Hindlimb muscle (tissue), 1 donor: Measurements from ENCODE around the gene MASP1. TPM values are rescaled to one million over a fixed set of nuclear protein-coding genes. Genes with fewer than 3 reads are reported as not detected.
"Not testable (repeated sequence)": the region's sequence is repeated elsewhere in the genome, so short reads cannot be mapped to it uniquely, and the experiment has no call there.

Experiments used
- DNase-seq: peaks from one replicate; pipeline ENCODE4 v3.0.0-alpha.2; 2013
- polyA plus RNA-seq: library from polyadenylated mRNA; unstranded; fragments of 120-200 nt; gene quantifications from one replicate; pipeline ENCODE4 v1.2.1, GENCODE V29; 2013; ENCODE audit not compliant: insufficient read length

MASP1 gene
- polyA plus RNA-seq, 1 donor = 5.4 TPM

DNA sequence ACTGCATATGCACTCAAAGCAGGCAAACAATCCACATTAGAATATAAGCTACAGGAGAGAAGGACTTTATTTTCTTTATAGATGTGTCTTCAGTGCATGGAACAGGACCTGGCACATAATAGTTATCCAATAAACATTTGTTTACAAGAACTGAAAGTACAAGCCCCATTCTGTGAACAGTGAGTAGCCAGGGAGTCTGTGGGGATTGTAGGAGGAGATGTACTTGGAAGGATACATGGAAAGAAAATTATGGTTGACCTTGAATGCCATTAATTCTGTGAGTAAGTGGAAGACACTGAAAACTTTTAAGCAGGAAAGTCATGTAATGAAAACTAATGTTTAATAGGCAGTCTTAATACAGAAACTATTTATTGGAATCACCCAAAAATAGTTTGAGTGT, 28.3 kb downstream of the MASP1 start:
- peak; percentile 52 for DNase-seq

DNA sequence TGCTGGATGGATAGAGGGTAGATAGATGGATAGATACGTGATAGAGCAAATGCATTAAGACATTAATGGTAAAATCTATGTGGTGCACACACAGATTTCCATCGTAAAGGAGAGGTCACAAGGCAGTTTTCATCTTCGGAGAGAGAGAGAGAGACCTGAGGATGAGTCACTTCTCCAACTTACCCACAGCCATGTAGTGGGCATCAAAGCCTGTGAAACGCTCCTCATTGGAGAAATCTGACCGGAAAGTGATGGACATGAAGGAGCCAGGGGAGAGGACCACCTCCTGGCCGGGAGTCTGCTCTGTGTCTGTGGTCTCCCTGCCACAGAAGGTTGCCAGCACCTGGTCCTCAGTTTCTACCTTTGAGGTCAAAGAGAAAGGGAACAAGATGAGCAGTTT, 29.2 kb downstream of the MASP1 start:
- no peak for DNase-seq

DNA sequence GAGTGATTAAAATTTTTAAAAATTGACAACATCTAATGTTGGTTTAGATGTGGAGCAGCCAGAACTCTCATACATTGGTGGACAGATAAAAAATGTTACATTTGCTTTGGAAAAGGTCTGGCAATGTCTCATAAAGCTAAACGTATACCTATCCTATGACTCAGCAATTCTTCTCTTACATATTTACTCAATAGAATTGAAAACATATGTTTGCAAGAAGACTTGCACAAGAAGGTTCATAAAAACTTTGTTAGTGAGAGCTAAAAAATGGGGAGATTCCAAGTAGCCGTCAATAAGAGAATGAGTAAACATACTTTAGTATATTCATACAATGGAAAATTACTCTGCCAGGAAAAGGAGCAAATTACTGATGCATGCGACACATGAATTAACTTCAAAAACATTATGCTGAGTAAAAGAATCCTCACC, 30.0 kb downstream of the MASP1 start:
- no peak for DNase-seq

DNA sequence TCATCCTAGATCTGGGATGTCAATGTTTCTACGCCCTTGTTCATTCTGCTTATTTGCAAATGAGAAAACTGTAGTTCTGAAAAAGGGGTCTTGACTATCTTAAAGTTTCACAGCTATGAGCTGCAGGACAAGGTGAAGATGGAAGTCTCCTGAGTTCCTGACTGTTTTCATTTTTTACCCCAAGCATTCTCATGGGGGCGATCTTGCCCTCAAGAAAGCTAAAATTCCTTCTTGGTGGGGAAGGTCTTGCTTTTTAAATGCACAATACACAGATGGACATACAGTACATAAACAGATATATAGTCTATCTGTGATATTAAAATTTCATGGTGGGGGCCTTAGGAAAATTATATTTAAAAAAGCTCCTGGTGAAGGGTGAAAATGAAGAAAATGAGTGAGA, 32.4 kb downstream of the MASP1 start:
- DNase-seq = no peak

DNA sequence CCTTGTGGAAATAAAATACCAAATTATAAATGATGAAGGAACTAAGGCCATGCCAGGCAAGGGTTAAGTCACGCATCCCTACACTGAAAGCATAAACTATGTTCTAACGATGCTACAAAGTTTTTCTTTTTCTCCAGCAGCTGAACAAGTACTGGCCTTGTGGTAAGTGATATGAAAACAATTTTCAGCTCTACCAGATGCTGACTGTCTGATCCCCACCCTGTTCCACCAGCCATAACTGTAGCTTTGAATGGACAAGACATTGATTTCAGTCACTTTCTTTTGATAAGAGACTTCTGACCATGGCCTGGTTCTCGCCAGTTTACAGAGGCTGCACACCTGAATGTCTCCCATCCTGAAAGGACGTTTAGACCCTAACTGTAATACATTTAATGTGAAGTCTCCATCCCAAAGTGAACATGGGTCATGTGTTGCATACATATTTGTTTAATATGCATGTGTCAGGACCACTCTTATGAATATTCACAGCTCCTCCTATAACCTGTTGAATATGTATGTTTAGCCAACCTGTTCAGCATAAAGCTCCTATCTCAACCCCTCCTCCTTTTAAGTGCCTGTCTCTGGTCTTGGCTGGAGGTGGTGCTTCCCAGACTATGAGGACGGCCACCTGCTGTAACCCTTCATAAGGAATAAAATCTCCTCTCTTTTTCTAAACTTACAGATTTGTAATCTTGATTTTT, 33.4 kb downstream of the MASP1 start:
- no peak for DNase-seq

DNA sequence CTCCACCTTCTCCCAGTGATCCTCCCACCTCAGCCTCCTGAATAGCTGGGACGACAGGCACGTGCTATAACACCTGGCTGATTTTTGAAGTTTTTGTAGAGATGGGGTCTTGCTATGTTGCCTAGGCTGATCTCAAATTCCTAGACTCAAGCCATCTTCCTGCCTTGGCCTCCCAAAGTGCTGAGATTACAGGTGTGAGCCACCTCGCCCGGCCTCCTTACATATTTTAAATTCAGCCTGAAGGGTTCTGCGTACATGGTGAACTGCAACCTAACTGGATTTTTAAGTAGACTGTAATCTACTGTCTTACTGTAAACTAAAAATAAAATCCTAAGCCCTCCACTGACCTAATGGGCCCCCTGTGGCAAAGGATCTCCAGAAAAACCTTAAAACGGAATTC, 34.1 kb downstream of the MASP1 start:
- DNase-seq = no peak

DNA sequence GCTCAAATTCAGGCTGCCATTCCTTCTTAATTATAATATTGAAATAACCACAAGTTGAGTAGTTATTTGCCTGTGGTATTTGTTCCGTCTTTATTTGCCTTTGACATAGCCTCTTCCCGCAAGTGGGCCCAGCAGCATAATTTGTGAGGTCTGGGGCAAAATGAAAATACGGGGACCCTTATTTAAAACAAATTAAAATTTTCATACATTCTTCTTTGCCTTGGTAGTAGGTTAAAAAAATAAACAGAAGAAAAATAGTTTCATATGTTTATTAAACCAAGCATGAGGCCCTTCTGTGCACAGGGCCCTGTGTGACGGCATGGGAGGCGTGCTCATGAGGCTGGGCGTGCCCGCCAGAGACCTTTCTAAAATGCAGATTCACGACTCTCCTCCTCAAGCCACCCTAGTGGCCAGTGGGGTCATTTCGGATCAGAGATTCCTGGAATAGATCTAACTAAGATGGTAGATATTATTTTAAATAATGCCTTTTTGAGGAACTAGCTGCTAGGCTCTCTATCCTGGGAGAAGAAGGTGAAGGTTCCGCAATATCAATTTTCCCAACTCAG, 35.4 kb downstream of the MASP1 start:
- DNase-seq = no peak

DNA sequence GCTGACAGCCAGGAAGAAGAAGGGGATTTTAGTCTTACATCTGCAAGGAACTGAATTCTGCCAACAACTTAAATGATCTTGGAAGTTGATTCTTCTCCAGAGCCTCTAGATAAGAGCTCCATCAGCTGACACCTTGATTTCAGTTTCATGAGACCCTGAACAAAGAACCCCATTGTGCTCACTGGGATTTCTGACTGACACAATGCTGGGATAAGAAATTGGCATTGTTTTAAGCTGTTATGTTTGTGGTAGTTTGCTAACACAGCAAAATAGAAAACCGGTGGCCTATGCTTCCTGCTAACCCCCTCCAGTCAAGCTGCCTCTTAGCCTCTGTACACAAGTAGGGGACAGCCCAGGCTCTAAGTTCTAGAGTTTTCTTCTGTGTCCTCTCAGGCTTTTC, 36.2 kb downstream of the MASP1 start:
- DNase-seq = no peak

DNA sequence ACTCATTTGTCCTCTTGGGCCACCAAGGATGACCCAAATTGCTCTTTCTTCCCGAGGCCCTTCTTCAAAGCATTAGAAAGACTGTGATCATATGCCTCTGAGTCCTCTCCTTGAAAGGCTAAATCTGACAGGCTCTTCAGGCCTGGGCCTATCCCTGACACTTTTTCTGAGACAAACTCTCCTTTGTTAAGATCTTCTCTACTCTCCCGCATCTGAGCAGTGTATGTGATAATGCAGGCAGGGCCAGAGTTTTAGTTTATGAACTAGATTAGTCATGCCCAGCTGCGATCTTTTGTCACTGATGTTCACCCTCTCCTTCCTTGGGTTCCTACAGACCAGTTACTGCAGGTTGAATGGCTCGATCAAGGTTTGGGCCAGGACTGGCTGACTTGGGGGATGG, 39.2 kb downstream of the MASP1 start:
- DNase-seq = no peak

DNA sequence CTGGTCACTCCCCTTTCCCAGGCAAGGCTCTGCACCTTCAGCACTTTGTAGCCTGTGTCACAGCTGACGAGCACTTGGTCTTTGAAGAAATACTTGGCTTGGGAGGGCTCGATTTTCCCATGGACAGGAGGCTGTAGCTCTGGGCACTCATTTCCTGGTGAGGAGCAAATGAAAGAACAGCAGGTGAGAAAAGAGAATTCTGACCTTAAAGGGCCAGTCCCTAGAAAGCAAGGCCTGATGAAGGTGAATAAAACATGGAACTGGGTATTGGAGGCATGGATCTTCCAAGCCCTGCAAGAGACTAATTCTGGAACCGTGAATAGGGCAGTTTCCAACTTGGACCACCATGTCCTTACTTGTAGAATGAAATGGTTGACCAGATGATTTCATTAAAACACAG, 39.9 kb downstream of the MASP1 start:
- DNase-seq = no peak

DNA sequence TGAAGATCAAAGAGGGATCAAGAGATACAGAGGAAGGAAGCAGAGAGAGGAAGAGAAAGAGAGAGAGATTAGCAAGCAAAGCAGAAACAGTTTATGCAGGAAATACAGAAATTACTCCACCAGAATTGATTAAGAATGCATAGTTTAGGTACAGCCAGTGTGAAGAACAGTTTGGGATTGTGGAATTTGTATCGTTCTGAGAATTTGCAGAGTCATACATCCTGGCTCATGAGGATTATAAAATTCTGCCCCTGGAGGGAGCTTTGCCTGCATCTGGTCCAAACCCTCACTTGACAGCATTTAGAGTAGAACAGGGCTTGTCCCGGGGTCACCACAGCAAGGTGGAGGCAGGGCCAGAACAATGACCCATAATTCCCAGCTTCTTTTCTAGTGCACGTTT, 44.1 kb downstream of the MASP1 start:
- DNase-seq = no peak

DNA sequence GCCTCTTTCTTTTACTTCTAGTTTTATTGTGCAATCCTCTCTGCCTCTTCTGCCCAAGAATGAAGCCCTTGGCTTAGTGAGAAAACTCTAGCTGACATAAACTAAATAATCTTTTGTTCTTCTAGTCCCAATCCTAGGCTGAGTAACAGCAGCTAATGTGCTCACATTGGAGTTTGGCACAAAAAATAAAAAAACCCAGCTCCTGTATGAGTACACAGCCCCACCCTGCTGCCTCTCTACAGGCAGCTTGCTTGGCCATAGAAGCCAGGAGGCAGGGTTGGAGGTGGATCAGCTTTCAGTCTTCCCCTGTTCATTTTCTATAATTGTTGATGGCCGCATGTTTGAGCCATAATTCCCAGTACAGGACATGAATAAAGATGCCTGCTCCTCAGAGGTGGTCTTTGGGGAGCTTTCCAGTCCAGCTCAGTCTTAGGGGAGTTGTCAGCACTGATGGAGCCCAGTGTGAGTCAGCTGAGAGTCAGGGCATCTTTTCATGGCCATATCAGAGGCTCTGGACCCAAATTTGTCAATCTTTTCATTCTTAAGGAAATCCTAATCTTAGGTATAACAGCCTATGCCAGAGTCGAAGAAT, 47.5 kb downstream of the MASP1 start:
- DNase-seq = no peak

DNA sequence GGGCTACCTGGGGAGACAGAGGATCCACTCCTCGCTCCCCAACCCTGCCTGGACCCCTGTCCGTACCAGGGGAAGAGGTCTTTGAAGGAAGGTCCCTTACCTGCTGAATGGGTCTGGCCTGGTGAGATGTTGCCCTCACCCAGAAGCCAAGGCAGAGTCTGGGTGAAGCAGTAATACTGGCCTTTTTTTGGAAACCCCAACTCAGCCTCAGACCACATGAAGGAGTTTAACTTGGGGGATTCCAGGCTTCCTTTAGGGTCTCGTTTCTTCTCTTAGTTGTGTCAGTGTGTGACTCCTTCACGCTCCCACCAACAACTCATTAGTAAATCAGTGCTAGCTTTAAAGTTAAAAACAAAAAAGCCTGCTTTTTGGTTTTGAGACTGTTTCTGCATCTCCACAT, 48.6 kb downstream of the MASP1 start:
- DNase-seq = no peak

DNA sequence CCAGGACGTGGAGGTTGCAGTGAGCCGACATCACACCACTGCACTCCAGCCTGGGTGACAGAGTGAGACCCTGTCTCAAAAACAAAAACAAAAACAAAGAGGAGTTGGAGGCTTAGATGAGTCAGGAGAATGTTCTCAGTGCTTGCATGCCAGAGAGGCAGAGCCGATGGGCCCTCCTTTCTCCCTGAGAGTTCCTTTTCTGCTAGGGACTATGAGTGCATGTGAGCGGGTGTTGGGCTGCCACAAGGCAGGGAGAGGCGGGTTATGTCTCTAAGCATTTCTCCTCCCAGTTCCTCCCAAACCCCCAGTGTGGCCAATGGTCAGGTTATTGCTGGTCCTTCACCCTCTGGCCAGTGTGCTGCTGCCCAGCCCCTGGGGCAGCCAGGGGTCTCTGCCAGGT, 49.1 kb downstream of the MASP1 start:
- no peak for DNase-seq

DNA sequence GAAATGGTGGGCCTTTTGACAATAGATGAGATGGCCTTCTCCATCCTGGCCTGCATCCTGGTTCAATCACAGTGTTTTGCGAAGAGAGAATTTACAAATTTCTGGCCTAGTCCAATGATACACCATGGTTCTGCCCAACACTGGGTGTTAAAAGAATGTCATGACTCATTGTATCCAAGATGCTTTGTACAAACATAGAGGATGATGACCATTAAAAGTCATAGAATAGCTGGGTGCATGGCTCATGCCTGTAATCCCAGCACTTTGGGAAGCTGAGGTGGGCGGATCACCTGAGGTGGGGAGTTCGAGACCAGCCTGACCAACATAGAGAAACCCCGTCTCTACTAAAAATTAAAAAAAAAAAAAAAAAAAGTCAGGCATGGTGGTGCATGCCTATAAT, 52.7 kb downstream of the MASP1 start:
- DNase-seq = not testable (repeated sequence)

DNA sequence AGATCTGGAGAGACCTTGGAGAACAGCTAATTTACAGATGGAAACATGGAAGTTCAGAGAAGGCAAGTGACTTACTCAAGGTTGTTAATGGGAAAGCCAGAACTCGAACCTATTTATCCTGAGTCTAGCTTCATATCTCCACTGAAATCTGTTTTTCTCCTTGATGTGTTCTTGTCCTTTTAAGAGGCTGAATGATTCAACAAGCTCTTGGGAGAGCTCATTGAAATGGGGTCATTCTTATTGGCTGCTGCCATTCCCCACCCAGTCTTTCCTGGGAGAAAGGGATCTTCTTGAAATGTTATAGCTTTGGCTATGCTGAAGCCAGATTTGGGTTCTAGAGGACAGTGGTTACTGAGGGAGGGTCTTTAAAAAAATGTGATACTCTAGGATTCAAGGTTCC, 53.3 kb downstream of the MASP1 start:
- DNase-seq = no peak

DNA sequence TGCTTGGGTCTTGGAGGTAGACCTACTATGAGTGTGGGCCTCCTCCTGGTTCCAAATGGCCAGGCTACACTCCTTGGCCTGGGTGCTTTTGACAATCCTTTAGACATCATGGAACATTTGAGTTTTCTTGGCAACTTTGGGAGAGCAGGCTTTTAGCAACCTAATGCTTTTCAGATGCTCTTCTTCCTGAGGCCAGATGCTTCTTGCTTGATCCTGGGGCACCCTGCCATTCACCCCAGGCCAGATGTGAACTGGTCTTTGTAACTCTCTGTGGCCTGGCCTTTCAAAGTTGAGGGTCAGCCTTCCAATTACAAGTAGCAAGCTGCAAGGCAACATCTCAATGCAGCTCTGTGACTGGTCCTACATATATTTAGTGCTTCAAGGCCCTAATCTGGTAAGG, 53.8 kb downstream of the MASP1 start:
- DNase-seq = no peak

DNA sequence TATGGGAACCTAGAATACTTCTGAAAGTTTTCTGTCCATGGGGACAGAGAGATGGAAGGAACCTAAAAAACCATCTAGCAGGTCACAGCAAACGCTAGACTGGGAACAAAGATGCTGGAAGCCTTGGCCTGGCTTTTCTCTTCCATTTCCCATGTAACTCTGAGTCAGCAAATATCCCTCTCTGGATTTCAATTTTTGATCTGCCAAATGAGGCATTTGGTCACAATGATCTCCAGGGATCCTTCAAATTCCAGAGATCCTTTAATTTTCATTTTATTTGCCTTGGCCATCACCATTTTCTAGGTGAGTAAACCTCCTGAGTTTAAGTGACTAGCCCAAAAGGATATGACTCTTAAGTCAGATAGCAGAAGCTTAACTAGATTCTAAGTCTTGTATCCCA, 54.6 kb downstream of the MASP1 start:
- no peak for DNase-seq

DNA sequence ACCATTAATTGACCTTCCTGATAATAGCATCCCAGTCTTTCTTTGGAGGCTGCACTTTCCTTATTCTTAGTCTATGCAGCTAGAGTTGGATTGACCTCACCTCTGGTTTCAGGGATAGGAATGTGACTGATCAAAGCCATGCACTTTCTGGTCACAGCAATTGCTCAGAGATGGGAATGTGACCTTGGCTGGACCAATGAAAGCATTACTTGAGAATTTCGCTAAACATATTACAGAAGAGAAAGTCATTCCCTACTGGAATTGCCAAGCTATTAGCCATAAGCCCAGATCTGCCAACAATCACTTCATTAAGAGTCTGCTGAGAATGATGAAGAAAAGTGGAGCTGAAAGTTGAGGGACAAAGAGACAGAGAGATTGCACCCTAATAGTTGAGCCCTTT, 61.5 kb downstream of the MASP1 start:
- DNase-seq = no peak

DNA sequence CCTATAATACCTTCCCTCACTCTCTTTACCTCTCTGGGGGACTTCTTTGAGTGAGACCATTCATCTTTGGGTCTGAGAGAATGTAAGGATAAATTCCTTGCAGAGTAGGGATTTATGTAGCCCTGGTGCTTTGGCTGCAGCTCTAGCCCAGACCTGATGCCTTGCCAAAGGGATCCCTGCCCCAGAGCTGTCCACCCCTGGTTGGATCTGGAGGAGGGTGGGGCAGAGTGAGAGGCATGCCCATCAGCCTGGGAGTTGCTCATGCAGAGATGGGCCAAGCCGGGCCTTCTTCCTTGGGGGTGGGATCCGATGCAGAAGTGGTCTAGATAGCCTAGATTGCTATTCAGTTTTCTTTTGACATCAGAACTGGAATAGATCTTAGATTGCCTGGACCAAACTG, 62.8 kb downstream of the MASP1 start:
- no peak for DNase-seq

DNA sequence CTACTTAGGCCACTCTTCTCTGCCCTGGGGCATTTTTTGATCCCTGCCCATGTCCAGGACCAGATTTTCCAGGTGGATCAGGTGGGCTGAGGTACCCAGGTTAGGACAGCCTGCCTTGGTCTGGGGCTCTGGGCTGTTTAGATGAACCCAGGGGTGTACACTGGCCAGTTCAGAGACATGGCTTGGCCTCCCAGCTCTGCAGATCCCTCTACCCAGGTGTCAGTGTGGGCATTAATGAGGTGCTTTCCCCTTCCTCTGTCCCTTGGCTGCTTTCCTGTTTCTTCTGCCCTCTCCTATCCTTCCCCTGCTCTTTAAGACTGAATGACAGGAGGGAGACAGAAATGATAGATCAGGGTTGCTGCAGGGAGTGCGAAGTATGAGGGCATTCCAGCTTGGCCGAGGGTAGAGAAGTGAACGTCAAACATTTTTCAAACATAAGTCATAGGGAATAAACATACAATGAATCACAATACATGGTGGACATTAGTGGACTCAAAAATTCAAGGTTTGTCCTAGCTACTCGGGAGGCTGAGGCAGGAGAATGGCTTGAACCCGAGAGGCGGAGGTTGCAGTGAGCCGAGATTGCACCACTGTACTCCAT, 63.8 kb downstream of the MASP1 start:
- DNase-seq = no peak

DNA sequence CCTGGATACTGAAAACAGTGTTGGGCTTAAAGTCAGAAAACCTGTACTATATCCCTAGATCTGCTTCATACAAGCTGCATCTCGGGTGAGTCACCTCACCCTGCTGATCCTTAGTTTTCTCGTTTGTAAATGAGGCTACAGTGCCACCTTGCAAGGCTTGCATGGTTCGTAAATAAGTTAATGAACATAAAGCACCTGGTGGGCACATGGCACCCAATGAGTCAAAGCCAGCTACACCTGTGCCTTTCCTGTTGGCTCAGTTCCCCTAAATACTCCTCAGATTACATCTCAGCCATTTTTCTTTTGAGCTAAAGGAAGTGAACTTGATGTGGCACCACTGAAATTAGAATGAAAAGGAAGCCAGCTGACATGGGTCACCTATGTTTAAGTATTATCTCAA, 67.7 kb downstream of the MASP1 start:
- DNase-seq = no peak

DNA sequence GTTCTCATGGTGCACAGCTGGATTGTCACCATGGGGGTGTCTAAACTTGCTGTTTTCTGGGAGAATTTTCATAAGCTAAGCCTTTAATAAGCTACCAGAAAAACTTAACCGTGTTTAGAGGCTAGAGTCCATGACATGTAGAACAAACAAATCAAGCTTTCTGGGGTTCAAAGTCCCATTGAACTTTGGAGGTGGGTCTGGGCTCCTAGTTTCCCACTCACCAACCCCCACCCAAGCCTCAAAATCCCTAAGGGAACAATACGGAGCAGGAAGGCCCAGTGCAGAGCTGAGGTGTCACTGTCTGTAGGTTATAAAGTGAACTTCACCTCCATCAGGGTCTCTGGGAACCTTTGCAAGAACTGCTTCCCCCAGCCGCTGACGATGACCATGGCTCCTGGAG, 68.7 kb downstream of the MASP1 start:
- DNase-seq = no peak

DNA sequence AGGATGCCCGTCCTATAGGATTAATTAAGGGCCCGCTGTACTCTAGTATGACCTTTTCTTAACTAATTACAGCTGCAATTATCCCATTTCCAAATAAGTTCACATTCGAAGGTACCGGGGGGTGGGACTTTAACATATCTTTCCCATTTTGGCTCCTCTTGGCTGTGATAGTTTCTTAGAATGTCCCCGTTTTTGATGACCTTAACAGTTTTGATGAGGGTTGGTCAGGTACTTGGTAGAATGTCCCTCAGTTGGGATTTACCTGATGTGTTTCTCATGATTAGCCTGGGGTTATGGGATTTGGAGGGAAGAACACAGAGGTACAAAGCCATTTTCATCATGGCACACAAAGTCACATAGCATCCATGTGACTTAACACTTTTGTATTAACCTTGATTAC, 76.1 kb downstream of the MASP1 start:
- DNase-seq = no peak
